HG03457 (cell line): Measurements from ENCODE around the gene CRAT.

Experiments used
- ATAC-seq: cut with Tn5 transposase; IDR thresholded peaks from one replicate; pipeline ENCODE4 v1.9.1; 2021; ENCODE audit warnings: moderate number of reproducible peaks; ENCODE audit not compliant: unreplicated experiment

Gene CRAT

DNA sequence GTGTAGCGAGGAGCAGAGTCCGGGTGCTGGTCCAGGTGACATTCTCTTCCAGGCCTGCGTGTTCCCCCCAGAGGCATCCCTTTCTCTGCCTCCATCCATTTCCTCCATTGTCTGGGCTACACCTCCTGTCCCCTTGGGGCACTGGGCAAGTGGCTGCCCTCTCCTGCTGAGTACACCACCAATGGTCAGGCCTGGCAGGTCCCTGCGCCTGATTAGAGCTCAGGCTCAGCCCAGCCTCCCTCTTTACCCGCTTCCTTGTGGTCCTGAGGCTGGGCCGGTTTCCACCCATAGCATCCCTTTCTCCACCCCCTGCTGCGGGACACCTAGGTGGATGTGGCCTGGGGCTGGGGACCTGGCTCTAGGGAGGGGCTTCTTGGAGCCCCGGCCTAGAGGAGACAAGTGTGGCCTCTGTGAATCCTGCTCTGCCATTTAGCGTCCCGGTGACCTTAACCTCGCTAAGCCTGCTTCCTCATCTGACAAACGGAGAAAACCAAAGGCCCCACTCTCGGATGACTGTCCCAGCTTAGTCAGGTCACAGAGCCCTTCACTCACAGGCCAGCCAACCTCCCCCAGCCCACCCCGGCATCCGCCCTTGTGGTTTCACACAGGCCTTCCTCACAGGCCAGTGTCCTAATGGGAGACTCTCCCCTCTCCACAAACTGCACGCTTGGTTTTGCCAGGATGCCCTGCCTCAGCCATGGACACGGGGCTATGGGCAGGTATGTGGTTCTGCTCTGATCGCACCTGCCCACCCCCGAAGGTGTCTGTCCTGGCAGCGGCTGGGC lies 16.8 kb downstream of the CRAT start:
- ATAC-seq: no peak

GRCh38 chr9:129089246-129089645 lies 21.3 kb downstream of the CRAT start:
- no peak for ATAC-seq

DNA sequence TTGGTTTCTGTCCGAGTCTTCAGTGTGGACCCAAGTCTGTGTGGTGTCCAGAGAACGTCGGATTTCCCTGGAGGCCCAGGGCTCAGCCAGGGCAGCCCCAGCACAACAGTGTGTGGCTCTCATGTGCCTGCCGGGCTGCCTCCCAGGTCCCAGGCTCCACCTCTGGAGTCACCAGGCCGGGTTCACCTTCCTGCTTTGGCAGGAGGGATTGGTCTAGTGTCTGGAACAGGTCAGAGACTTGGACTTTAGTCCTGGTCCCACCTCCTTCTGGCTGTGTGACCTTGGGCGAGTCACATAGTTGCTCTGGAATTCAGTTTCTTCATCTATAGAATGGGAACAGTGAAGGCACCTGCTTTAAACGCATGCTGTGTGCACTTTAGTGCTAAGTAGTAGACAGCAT lies 26.5 kb downstream of the CRAT start:
- ATAC-seq: no peak

DNA sequence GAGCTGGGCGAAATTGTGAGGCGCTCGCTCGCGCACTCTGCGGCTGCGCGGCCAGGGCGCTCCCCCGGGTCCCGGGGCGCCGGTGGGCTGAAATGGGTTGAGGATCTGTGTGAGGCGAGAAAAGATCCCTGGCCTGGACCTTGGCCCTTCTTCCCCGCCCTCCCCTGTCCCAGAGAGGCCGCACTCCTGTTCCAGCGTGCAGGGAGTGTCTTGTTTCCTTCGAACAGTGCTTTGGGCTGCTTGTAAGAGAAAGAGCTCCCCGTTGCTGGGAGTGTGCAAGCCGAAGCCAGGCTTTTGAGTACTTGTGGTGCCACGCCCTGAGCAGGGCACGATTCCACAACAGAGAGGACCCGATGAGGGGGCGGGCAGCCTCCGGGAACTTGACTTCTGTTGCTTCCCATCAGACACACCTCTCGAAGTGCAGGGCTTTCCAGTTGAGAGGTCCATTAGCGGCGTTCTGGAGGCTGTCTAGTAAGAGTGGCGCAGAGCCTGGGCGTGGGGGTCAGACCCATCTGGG lies 29.1 kb downstream of the CRAT start:
- ATAC-seq: no peak

DNA sequence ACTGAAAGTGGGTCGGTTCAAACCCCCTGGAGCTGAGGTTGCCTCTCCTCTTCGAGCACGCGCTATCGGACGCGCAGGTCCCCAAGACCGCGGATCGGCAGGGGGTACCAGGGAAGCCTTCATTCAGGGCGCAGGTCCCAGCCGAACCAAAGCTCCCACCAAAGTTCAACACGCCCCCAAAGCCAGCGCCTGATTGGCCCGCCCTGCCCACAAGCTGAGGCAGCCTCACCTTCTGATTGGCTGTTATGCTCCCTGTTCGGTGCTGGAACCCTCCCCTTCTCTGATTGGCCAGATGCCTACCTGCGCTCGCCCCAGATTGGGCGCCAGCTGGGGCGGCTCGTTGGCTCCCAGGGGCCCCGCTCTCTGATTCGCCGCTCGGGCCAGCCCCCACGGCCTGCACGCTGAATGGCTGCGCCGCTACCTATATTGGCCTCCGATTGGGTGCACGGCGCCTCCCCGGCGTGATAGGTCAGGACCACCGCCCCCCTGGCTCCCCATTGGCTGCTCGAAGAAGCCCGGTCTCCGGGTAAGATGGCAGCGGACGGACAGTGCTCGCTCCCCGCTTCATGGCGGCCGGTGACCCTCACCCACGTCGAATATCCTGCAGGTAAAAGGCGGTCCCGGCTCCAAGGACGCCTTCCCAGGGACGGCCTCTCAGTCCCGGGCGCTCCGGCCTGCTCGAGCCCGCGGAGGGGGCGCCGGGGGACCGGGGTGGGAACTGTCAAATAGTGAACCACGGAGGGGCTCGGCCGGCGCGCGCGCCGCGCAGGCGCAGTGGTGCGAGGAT lies 29.8 kb downstream of the CRAT start, which contains the start of gene DOLPP1:
TSS of gene DOLPP1 (plus strand) at position 511 of the 787 bp plus-strand sequence. CDS start at position 532, 21 bp downstream.
- ATAC-seq: peak; percentile 78

DNA sequence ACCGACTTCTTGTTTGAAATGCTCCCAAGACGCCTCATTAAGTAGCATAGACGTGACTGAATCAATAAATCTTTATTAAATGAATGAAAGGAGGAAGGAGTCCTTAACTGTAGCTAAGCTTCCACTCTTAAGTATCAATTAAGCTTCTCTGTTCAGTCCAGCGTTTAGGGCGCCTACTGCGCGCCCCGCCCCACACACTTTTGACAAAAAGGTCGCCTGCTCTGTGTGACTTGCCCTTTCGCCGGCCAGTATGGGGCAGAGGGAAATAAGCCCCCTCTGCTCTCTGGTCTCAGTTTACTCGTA lies 30.3 kb downstream of the CRAT start:
- ATAC-seq: no peak

GRCh38 chr9:129079829-129080228 lies 30.8 kb downstream of the CRAT start:
- no peak for ATAC-seq

GRCh38 chr9:129078691-129079503 lies 31.7 kb downstream of the CRAT start:
- no peak for ATAC-seq

- no peak for ATAC-seq
Measured at GRCh38 chr9:129077236-129077635, 33.4 kb downstream of the CRAT start.

DNA sequence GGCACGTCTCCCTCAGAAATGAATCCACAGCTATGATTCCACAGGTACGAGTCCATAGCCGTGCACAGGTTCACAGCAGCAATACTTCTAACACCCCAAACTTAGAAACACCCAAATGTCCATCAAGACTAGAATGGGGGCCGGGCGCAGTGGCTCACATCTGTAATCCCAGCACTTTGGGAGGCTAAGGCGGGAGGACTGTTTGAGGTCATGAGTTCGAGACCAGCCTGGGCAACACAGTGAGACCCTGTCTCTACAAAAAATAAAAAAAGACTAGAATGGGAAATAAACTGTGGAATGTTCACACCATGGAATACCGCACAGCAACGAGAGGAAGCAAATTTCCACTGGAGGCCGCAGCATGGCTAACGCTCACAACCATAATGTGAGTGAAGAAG lies 34.0 kb downstream of the CRAT start:
- no peak for ATAC-seq

GRCh38 chr9:129075996-129076639 lies 34.5 kb downstream of the CRAT start:
- no peak for ATAC-seq

DNA sequence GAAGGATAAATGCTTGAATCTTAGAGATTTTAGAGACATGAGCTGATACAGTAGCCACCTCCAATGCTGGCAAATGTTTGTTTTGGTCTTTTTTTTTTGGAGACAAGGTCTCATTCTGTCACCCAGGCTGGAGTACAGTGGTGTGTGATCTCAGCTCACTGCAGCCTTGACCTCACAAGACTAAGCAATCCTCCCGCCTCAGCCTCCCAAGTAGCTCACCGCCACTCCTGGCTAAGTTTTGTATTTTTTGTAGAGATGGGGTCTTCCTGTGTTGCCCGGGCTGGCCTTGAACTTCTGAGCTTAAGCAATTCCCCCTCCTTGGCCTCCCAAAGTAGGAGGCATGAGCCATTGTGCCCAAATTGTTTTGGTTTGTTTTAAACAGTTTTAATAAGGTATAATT lies 36.5 kb downstream of the CRAT start:
- no peak for ATAC-seq

DNA sequence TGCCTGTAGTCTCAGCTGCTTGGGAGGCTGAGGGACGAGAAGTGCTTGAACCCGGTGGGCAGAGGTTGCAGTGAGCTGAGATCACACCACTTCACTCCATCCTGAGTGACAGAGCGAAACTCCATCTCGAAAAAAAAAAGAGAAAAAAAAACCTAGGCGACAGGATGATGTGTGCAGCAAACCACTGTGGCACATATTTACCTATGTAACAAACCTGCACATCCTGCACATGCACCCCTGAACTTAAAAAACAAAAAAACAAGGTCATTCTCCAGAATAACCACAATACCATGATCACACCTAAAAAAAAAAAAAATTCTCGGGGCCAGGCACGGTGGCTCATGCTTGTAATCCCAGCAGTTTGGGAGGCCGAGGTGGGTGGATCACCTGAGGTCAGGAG lies 37.2 kb downstream of the CRAT start:
- ATAC-seq: no peak

- ATAC-seq: no peak
Measured at GRCh38 chr9:129072171-129072570, 38.4 kb downstream of the CRAT start.

DNA sequence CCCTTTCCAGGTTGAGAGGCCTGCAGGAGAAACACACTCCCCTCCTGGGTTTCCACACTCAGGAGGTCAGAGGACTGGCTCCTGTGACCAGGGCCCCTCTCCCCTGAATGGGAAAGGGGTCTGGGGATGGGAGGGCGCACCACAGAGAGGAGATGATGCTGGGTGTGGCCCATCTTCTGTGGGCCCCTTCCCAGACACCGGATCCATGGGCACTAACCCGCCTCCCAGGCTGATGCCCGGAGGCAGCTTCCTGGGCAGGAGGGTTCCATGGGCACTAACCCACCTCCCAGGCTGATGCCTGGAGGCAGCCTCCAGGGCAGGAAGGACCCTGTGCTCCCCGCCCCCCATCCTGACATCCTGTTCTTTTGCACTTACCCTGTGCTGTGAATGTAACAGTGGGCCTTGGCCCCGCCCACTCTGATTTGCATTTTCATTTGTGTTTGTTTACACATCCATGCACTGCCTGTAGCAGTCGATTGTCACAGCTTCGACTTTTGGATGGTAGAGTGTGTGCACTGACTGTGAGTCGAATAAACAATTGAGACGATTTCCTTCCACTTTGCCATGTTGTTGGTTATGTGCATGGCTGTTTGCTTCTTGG lies 39.0 kb downstream of the CRAT start:
- no peak for ATAC-seq

- ATAC-seq: no peak
Measured at GRCh38 chr9:129070696-129071525, 39.7 kb downstream of the CRAT start.

DNA sequence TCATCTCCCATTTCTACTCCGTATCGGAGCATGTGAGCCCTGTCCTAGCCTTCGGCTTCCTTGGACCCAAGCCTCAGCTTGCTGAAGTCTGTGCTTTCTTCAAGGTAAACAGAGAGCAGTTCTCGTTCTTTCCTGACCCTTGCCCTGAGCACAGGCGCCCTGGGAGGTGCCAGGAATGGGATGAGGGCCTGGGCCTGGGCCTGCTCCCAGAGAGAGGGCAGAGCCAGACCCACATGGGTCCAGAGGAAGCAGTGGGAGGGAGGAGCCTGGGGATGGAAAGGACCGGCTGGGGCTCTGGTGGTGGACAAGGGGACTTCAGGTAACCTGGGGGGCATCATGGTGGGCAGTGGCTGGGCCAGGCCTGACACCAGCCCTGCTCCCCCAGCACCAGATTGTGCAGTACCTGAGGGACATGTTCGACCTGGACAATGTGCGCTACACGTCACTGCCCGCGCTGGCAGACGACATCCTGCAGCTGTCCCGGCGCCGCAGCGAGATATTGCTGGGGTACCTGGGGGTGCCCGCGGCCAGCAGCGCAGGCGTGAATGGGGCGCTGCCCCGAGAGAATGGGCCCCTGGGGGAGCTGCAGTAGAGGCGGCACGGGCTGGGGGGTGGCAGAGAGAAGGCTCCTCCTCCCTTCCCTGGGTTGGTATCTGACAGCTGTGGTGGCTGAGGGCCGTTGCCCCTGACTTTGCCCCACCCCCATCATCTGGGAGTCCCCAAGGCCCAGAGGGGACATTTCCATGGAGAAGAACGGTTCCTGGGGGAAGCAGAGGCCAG lies 40.5 kb downstream of the CRAT start:
- ATAC-seq: no peak

GRCh38 chr9:129068990-129069861 lies 41.4 kb downstream of the CRAT start:
- ATAC-seq: no peak
